Activated CD4-positive, CD25-positive, alpha-beta regulatory T cell treated with anti-CD3 and anti-CD28 coated beads, Interleukin-2, amount 50 U/mL, for 72 hours (primary cell): ENCODE measurements around the gene BIRC7.

Source experiments
- DNase-seq: peaks from one replicate; pipeline ENCODE4 v3.0.0; 2021

Gene BIRC7

DNA sequence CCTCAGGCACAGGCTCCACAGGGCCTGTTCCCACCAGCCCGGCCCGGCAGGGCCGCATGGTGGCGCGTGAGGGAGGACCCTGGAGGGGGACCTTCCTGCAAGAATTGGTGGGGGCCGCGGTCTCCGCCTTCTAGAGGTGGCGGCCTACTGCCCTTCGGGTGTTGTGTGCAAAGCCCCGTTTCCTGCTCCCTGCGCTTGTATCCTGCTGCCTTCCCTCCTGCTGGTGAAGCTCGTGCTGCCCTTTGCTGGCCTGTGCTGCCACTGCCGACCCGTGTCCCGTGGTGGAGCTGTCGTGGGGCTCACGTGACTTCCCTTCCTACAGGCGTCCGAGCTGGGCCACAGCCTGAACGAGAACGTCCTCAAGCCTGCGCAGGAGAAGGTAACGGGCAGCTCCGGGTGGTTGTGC is 48.8 kb downstream of the BIRC7 start:
- no peak for DNase-seq

DNA sequence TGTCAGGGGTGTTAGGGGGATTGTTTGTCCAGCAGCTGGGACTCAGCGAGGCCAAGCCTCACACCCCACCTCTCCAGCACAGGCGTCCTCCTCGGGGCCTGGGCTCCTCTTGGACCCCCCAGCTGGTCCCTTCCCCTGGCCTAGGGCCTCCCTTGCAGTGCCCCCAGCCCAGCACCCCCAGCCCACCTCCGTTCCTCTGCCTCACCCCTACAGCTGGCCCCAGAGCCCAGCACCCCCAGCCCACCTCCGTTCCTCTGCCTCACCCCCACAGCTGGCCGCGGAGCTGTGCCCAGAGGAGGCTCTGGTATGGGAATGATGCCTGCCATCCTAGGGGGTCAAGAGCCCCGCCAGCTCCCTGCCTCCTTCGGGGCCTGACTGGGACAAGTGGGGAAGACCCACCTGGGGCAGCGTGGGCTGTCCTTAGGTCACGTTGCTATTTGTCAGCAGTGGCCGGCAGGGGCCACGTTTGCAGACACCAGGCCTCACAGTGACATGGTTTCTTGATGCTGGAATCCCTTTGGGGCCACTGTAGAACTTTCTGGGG is 49.3 kb downstream of the BIRC7 start:
- DNase-seq: no peak

DNA sequence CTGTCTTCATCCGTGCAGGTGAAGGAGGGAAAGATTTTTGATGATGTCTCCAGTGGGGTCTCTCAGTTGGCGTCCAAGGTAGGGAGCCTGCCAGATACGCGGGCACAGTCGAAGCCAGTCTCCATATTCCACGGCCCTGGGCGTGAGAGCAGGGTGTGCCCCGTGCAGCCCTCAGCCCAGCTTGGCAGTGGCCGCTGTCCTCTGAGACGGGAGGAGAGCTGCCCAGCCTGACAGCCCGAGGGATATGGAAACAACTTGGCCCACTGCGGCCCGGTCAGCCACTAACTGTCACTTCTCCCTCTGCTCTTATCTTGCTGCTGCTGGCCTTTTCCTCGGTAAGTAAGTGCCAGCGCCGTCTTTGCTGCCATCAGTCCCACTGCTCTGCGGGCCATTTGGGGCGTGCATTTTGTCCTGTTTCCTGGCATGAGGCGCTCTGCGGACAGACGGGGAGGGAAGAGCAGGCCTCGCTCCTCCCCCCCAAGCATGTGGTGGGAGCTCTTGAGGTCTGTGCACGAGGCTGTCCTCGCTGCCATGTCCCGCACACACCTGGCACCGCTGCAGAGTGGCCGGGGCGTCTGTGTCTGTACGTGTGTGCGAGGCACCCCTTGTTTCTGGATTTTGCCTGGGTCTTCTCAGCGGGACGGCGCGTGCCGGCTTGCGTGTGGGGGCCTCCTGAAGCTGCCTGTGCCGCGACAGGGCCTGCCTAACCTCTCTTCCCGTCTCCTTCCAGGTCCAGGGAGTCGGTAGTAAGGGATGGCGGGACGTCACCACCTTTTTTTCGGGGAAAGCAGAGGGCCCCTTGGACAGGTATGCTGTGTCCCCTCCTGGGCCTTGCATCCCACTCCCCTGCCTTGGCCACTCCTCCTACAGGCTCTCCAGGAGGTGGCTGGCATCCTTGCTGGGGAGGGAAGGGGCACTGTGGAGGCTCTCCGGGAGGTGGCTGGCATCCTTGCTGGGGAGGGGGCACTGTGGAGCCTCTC is 50.2 kb downstream of the BIRC7 start:
- no peak for DNase-seq

DNA sequence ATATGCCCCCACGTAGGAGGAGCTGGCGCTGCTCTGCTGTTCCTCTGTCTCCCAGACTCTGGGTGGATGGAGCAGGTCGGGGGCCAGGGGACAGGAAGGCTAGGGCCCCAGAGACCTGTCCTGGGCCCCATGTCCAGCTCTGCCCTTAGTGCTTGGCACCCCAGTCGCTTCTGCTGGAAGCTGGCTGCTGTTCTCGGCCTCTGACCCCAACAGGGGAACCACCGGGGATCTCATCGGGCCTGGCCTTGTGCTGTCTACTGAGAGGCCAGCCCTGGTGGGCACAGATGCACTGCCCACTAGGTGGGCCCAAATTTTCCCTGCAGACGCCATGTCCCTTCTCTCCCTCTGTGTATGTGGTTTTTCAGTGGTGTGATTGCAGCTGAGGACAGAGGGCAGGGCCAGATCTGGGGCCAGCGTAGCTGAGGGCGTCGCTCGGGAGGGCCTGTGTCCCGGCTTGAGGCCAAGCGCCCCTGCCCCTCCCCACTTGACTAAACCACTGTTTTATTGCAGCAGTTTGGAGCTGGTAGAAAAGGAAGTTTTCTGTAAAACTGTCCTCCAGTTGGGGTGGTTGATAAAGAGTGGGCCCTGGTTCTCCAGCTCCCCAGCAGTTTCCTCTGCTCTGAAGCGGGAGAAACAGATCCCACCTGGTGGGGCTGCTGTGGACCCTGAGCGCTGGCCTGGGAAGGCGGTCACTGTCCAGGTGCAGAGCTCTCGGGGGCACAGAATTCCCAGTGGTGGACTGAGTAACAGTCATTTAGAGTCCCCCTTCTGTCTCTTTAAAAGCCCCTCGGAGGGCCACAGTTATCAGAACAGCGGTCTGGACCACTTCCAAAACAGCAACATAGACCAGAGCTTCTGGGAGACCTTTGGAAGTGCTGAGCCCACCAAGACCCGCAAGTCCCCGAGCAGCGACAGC is 51.3 kb downstream of the BIRC7 start:
- no peak for DNase-seq

DNA sequence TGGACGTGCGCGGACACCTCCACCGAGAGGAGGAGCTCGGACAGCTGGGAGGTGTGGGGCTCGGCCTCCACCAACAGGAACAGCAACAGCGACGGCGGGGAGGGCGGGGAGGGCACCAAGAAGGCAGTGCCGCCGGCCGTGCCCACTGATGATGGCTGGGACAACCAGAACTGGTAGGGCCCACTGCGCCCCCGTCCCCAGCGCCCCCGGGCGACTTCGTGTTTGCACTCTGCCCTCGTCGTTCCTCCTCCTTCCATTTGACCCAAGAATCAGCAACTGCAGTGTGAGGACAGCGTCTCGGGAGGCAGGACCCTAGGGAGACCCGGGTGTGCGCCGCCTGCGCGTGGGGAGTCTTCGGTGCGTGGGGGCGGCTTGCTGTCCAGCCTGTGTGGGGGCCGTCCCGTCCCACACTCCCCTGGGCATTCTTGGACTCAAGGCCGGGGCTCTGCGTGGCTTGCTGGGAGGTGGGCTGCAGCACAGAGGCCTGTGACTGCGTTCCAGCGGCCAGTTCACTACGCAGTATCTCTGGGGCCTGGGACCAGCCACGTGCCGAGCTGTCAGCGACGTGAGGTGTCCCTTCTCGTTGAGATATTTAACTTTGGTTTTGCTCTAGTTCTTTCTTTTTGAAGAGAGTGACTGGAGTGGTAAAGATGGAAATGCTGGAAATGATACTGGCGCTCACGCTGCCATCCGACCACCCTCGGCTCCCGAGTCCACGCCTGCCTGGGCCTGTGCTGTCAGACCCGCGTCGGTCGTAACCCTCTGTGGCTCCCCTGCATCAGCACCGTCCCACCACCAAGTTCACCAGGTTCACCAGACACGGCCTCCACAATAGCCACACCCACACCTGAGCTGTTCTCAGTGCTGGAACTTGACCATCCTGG is 52.2 kb downstream of the BIRC7 start:
- no peak for DNase-seq

DNA sequence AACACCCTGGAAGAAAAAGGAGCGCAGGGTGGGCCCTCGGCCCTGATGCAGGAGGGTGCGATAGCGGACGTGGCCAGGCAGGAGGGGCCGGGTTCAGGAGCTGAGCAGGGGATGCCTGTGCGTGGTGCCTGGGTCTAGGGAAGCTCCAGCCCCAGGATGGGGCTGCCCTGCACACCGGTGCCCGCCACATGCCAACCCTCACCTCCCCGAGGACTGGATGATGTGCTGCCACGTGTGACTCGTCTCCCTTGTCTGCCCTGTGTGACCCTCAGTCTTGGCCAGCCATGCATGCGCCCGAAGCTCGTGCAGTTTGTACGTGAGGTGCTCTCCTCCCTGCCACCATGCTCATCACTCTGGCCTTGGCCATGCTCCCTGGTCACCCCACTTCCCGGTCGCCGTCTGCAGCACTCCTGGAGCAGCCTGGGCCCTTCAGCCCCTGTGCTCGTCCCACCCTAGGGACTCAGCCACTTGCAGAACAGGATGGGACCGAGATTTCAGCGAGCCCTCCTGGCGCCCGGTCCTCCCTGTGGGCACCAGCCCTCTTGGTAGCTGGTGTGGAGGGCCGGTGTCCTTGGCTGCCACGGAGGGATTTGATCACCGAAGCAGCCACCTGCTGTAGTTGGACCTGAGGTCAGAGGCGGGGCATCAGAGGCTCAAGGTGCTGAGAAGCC is 53.0 kb downstream of the BIRC7 start:
- no peak for DNase-seq

DNA sequence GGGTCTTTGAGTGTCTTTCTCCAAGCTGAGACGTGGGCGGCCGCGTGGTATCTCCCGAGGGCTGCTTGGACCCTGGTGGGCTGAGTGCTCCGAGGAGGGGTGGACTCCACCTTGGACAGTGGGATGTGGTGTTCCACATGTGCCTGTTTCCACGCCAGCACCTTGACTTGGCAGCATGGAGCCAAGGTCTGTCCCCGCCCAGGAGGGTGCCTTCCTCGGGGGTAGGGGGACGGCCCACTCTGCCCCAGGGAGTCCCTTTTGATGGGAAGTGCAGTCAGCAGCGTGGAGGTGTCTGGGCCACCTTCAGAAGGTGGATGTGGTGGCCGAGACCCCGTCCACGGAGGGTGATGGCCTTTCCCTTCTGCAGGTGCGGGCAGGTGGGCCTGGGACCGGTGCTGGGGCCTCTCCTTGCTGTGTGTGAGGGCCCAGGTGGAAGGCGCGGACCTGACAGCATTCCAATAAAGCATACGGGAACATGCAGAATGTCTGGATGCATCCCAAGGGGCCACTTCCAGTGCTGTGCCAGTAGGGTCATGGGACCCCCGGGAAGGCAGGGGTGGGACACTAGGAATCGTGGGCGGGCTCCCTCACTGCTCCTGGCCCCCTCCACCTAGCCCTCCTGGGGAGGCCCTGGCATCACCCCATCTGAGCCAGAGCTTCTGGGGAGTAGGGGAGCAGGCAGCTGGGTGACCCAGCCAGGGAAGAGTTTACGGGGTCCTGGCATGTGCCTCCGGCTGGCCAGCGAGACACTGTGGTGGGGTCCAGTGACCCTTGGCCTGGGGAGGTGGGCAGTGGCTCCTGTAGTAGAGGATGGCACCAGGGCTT is 53.8 kb downstream of the BIRC7 start:
- DNase-seq: no peak
